WTC11 (cell line): Measurements from ENCODE around the gene PHRF1.

Source experiments
- ATF3 ChIP-seq: sonication (generic); formaldehyde crosslinking; conservative IDR thresholded peaks from 2 replicates; pipeline ENCODE4 v1.8.1; 2022; ENCODE audit warnings: mild to moderate bottlenecking, missing genetic modification reagents
- ATF6 ChIP-seq: sonication (generic); formaldehyde crosslinking; IDR thresholded peaks from 2 replicates; pipeline ENCODE4 v1.8.1; 2023; ENCODE audit warnings: mild to moderate bottlenecking, missing genetic modification reagents
- CTCF ChIP-seq: fragments of 200-600 bp; IDR thresholded peaks from 2 replicates; pipeline ENCODE4 v1.8.0; 2022; ENCODE audit warnings: antibody characterized with exemption
- ETV6 ChIP-seq: sonication (generic); formaldehyde crosslinking; IDR thresholded peaks from 2 replicates; pipeline ENCODE4 v1.8.1; 2022; ENCODE audit warnings: mild to moderate bottlenecking, missing genetic modification reagents
- MXD4 ChIP-seq: fragments of 250-450 bp; sonication (Bioruptor Pico); IDR thresholded peaks from 2 replicates; pipeline ENCODE4 v1.8.0; 2021; ENCODE audit warnings: mild to moderate bottlenecking, moderate library complexity, borderline replicate concordance
- NFE2L1 ChIP-seq: sonication (generic); formaldehyde crosslinking; IDR thresholded peaks from 2 replicates; pipeline ENCODE4 v1.8.1; 2023; ENCODE audit warnings: missing genetic modification reagents
- NFYB ChIP-seq: sonication (generic); formaldehyde crosslinking; conservative IDR thresholded peaks from 2 replicates; pipeline ENCODE4 v1.8.0; 2022; ENCODE audit warnings: low read depth, missing genetic modification reagents
- NR3C1 ChIP-seq: sonication (generic); formaldehyde crosslinking; conservative IDR thresholded peaks from 2 replicates; pipeline ENCODE4 v1.8.1; 2023; ENCODE audit warnings: low read depth, mild to moderate bottlenecking, missing genetic modification reagents
- ZNF281 ChIP-seq: sonication (generic); formaldehyde crosslinking; IDR thresholded peaks from 2 replicates; pipeline ENCODE4 v1.8.0; 2023; ENCODE audit warnings: mild to moderate bottlenecking, missing genetic modification reagents
- TF ChIP-seq, protein P1 (sequence below): sonication (generic); formaldehyde crosslinking; IDR thresholded peaks from 2 replicates; pipeline ENCODE4 v1.8.1; 2022; ENCODE audit warnings: low read depth, mild to moderate bottlenecking, moderate library complexity, missing genetic modification reagents, borderline replicate concordance
- TF ChIP-seq, protein P2 (sequence below): sonication (generic); formaldehyde crosslinking; IDR thresholded peaks from 2 replicates; pipeline ENCODE4 v1.8.1; 2023; ENCODE audit warnings: mild to moderate bottlenecking, missing genetic modification reagents, moderate library complexity
- TF ChIP-seq, protein P3 (sequence below): fragments of 250-450 bp; sonication (Bioruptor Pico); IDR thresholded peaks from 2 replicates; pipeline ENCODE4 v1.8.0; 2021; ENCODE audit warnings: mild to moderate bottlenecking
- TF ChIP-seq, protein P4 (sequence below): sonication (generic); formaldehyde crosslinking; IDR thresholded peaks from 2 replicates; pipeline ENCODE4 v1.8.0; 2022; ENCODE audit warnings: mild to moderate bottlenecking, missing genetic modification reagents

- TF ChIP-seq NFE2L1 (no peak), ATF3 (no peak), NFYB (CRISPR knock-in tag) (no peak), NR3C1 (no peak), CTCF (no peak), ETV6 (no peak), ATF6 (CRISPR knock-in tag) (no peak), MXD4 (CRISPR knock-in tag) (no peak), ZNF281 (CRISPR knock-in tag) (no peak)
- TF ChIP-seq, protein P1, sequence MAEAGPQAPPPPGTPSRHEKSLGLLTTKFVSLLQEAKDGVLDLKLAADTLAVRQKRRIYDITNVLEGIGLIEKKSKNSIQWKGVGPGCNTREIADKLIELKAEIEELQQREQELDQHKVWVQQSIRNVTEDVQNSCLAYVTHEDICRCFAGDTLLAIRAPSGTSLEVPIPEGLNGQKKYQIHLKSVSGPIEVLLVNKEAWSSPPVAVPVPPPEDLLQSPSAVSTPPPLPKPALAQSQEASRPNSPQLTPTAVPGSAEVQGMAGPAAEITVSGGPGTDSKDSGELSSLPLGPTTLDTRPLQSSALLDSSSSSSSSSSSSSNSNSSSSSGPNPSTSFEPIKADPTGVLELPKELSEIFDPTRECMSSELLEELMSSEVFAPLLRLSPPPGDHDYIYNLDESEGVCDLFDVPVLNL (CRISPR knock-in tag) = no peak
- TF ChIP-seq, protein P2, sequence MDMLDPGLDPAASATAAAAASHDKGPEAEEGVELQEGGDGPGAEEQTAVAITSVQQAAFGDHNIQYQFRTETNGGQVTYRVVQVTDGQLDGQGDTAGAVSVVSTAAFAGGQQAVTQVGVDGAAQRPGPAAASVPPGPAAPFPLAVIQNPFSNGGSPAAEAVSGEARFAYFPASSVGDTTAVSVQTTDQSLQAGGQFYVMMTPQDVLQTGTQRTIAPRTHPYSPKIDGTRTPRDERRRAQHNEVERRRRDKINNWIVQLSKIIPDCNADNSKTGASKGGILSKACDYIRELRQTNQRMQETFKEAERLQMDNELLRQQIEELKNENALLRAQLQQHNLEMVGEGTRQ (CRISPR knock-in tag) = no peak
- TF ChIP-seq, protein P3, sequence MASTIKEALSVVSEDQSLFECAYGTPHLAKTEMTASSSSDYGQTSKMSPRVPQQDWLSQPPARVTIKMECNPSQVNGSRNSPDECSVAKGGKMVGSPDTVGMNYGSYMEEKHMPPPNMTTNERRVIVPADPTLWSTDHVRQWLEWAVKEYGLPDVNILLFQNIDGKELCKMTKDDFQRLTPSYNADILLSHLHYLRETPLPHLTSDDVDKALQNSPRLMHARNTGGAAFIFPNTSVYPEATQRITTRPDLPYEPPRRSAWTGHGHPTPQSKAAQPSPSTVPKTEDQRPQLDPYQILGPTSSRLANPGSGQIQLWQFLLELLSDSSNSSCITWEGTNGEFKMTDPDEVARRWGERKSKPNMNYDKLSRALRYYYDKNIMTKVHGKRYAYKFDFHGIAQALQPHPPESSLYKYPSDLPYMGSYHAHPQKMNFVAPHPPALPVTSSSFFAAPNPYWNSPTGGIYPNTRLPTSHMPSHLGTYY (CRISPR knock-in tag) = no peak
- TF ChIP-seq, protein P4, sequence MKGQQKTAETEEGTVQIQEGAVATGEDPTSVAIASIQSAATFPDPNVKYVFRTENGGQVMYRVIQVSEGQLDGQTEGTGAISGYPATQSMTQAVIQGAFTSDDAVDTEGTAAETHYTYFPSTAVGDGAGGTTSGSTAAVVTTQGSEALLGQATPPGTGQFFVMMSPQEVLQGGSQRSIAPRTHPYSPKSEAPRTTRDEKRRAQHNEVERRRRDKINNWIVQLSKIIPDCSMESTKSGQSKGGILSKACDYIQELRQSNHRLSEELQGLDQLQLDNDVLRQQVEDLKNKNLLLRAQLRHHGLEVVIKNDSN (CRISPR knock-in tag) = no peak
Observed at GRCh38 chr11:657691-658126, 81.4 kb downstream of the PHRF1 start.
